Measurements from ENCODE around the gene PGP.

- no peak for TF ChIP-seq ATF3 (IDR thresholded peaks at IDR 0.05; ENCODE audit: borderline replicate concordance, extremely low read depth, low read depth, low read length)
- TF ChIP-seq EZH2 (IDR thresholded peaks at IDR 0.05; ENCODE audit: borderline replicate concordance, control insufficient read depth, low read depth, low read length) = no peak
- TF ChIP-seq E2F4 (IDR thresholded peaks at IDR 0.05; ENCODE audit: low read depth, low read length) = no peak
Observed at GRCh38 chr16:2212362-2213324, 2.0 kb downstream of the PGP start.
